C4-2B (cell line): ENCODE data around the gene TTC22.

ENCODE experiments used
- CTCF ChIP-seq: fragments of 450-650 bp; conservative IDR thresholded peaks from 2 replicates; pipeline ENCODE4 v1.5.1; 2017; ENCODE audit warnings: mild to moderate bottlenecking
- ZFX ChIP-seq: fragments of 450-650 bp; IDR thresholded peaks from 2 replicates; pipeline ENCODE4 v1.6.1; 2017

- TF ChIP-seq CTCF (no peak), ZFX (no peak)
Measured at GRCh38 chr1:54848134-54848948, 47.2 kb upstream of the TTC22 start.
